ENCODE measurements around the gene ERF.

Gene ERF

GRCh38 chr19:42239544-42240220 lies 15.2 kb downstream of the ERF start:
- DNase-seq = no peak

- no peak for DNase-seq
Observed at GRCh38 chr19:42235181-42235580, 19.7 kb downstream of the ERF start.

GRCh38 chr19:42234364-42234763 lies 20.6 kb downstream of the ERF start:
- no peak for DNase-seq

- DNase-seq = no peak
Observed at GRCh38 chr19:42233678-42234292, 21.1 kb downstream of the ERF start.

GRCh38 chr19:42233106-42233505 lies 21.8 kb downstream of the ERF start:
- no peak for DNase-seq

- DNase-seq = no peak
Observed at GRCh38 chr19:42232435-42232834, 22.5 kb downstream of the ERF start.

- no peak for DNase-seq
Observed at GRCh38 chr19:42230571-42230970, 24.4 kb downstream of the ERF start.

GRCh38 chr19:42229855-42230351 lies 25.0 kb downstream of the ERF start:
- DNase-seq = no peak

- DNase-seq = no peak
Observed at GRCh38 chr19:42229301-42229854, 25.6 kb downstream of the ERF start.

GRCh38 chr19:42228641-42229040 lies 26.3 kb downstream of the ERF start:
- DNase-seq = no peak

- no peak for DNase-seq
Observed at GRCh38 chr19:42226886-42227285, 28.0 kb downstream of the ERF start.

- no peak for DNase-seq
Observed at GRCh38 chr19:42225718-42226292, 29.1 kb downstream of the ERF start.

- DNase-seq = no peak
Observed at GRCh38 chr19:42224940-42225717, 29.8 kb downstream of the ERF start.

GRCh38 chr19:42220751-42221097 lies 34.2 kb downstream of the ERF start:
- DNase-seq = no peak

GRCh38 chr19:42219812-42220750 lies 34.8 kb downstream of the ERF start, which contains the start of gene ZNF526:
Gene ZNF526 (plus strand): TSS chr19:42220312. CDS start chr19:42224404, 4,092 bp downstream.
- peak; percentile 98 for DNase-seq

GRCh38 chr19:42217520-42218437 lies 37.1 kb downstream of the ERF start, which contains the start of gene DEDD2:
Gene DEDD2 (minus strand): TSS chr19:42217677. CDS start chr19:42217007, 670 bp downstream.
- DNase-seq = peak; percentile 100

- DNase-seq = peak; percentile 40
Observed at GRCh38 chr19:42216653-42217519, 38.0 kb downstream of the ERF start.

- no peak for DNase-seq
Observed at GRCh38 chr19:42214810-42215485, 40.0 kb downstream of the ERF start.

- DNase-seq = no peak
Observed at GRCh38 chr19:42212886-42213285, 42.0 kb downstream of the ERF start.

Data from CD4-positive, alpha-beta T cell treated with Interleukin-10 for 1 hour (primary cell).